GM12873 (cell line): ENCODE data around the gene SPATA16.

Experiments
- TF ChIP-seq, protein P1 (sequence below): IDR thresholded peaks from 2 replicates; pipeline ENCODE4 v1.5.1; 2012; ENCODE audit warnings: low read depth, mild to moderate bottlenecking, moderate library complexity, low read length, control low read depth; ENCODE audit not compliant: insufficient read depth; ENCODE audit errors: missing control alignments

SPATA16 gene

DNA sequence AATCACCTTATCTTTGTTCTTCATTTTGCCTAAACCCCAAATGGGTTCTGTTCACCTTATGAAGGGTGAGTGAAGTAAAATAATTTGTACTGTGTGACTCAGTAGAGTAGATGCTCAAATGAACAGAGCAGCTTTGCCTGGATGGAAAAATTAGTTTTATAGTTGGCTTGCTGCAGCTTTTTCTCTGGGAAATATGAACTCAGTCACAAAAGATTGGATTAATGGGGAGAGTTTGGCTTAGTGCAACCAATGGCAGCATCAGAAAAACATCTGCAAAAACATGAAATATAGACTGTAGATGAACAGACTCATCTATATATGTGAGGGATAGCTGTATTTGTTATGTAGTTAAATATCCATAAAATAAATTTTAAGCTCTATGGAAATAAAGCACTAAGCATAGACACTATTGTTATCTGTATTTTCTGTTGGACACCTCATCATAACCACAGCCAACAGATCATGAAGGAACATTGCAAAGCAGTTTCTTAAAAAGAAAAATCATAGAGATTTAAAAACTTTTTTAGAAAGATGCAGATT lies 209.2 kb downstream of the SPATA16 start:
- TF ChIP-seq, protein P1, sequence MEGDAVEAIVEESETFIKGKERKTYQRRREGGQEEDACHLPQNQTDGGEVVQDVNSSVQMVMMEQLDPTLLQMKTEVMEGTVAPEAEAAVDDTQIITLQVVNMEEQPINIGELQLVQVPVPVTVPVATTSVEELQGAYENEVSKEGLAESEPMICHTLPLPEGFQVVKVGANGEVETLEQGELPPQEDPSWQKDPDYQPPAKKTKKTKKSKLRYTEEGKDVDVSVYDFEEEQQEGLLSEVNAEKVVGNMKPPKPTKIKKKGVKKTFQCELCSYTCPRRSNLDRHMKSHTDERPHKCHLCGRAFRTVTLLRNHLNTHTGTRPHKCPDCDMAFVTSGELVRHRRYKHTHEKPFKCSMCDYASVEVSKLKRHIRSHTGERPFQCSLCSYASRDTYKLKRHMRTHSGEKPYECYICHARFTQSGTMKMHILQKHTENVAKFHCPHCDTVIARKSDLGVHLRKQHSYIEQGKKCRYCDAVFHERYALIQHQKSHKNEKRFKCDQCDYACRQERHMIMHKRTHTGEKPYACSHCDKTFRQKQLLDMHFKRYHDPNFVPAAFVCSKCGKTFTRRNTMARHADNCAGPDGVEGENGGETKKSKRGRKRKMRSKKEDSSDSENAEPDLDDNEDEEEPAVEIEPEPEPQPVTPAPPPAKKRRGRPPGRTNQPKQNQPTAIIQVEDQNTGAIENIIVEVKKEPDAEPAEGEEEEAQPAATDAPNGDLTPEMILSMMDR: no peak

DNA sequence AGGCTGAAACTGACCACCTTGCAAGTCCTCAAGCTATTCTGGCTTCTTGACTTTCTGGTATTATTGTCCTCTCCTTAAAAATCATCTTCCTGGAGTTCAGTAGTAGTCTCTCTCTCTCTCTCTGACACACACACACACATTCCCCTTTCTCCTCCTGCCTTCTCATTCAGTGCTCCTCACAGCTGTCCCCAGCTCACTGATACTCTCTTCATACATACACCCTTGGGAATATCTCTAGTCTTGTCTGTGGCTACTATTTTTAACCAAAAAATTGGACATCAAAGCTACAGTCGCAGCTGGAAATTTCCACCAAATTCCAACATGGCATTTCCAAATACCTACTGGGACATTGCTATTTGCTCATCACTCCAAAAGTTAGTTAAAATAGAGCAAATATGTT lies 211.6 kb downstream of the SPATA16 start:
- TF ChIP-seq, protein P1: no peak

DNA sequence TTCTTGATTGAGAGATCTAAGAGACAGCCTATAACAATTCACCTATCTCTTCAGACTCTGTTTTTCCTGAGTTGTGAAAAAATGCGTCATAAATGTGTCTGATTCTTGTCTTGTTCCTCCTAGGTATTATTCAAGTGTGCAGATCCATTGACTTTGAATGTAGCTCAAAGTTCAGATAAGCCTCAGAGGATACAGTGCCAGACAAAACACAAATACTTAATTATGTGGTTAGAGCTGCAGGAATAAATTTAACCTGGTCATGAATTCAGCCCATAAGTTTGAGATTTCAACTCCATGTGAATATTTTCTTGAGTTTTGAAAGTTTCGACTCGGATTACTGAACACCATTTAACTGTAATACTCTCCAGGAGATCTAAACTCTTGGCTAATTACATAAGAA lies 216.5 kb downstream of the SPATA16 start:
- TF ChIP-seq, protein P1: no peak

DNA sequence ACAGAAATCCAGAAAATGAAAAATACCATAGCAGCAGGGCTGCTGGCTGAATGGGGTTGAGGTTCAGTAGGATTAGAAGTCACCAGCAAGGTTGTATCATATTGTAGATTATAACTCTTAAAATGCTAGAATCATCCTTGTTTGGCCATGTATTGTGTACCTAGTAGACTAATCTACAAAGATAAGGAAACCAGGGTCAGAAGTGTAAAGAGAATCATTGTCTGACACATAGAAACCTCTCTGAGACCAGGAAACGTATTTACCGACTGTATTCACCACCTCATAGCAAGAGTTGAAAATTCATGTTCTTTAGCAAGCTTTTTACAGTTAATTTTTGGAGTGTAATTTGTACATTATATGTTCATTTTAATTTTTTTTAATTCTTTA lies 221.7 kb downstream of the SPATA16 start:
- TF ChIP-seq, protein P1: no peak

DNA sequence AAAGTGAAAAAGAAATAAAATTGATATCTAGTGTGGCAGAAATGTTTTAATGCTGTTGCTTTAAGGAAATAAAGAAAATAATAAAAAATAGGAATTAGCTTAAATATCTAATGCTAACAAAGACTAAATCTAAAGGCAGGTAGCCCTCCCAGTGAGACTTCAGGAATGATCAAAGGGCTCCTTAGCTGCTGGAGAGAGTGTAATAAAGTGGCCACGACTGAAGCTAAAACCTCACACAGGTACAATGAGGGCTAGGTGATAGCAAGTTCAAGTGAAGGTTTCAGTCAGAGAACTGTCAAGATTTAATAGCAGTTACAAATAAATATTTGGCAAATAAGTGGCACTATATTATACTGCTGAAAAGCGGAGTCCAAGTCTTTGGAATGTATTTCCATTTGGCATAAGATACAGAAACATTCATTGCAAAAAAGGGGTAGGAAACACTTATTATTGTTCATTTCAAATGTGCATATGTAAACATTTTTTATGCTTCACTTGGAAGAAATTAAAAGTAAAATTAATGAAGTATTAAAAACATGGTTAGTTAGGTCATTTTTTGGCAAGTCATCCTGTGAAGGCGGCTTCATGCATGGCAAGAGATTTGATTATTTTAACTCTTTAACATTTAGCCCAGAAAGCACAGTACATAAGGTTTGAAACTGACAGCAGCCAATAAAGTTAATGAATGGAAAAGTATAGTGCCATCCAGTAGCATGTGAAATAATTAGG lies 222.3 kb downstream of the SPATA16 start:
- TF ChIP-seq, protein P1: no peak

DNA sequence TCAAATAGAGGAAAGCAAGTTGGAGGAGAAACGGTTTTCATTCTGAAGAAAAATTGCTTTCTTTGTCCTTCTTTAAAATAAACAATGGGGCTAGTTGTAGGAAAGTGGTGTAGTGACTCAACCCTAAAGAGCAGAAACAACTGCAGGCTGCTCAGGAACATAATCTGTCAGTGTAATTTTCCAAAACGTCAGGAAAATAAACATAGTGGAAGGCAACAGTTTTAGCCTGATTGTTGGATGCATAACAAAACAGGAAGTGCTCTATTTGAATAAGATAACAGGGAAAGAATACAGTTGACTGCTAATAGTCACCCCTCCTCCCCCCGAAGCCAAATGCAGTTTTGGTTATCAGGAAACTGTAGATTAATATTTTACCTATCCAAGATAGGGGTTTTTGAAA lies 222.9 kb downstream of the SPATA16 start:
- TF ChIP-seq, protein P1: no peak

DNA sequence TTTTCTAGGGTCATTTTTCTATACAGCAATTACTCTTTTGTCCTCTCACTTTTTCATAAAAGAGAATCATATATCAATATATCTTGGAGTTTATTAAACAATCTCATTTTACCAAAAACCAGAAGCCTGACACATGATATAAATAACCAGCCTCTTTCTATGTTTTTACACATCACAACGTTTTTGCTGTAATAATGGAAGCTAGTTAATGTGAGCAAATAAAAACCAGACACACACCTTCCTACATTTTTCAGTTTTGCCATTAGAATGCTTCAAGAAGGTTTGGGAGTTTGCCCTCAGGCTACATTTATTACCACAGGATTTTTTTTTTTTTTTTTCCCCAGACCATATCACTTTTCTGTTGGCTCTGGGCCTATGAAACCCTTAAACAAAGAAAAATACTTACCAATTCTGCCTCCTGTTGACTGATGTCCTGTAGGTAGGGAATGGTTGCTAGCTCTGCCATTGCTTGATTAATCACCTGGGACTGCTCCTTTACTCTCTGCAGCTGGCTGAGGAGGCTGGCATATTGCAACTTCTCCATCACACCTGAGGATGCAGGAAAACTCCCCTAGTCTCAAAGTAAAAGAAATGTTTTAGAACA lies 225.0 kb downstream of the SPATA16 start:
- TF ChIP-seq, protein P1: no peak
